Panc1 (cell line): Measurements from ENCODE around the gene CLEC2L. TPM values are rescaled to one million over a fixed set of nuclear protein-coding genes. Genes with fewer than 3 reads are reported as not detected.

Experiments
- ATAC-seq: fragments of 200-7000 bp; cut with Tn5 transposase; 2 replicates; pipeline ENCODE4 v1.9.1; 2020; ENCODE audit warnings: mild to moderate bottlenecking, moderate library complexity
- BruUV-seq: library from RNA; stranded (reverse); fragments of 400-500 nt; replicated peaks from 2 replicates; lab custom pipeline; 2021; lab: Mats Ljungman, UMichigan
- CTCF ChIA-PET: fragments of 300-600 bp; sonication (Branson Sonifier 250); formaldehyde crosslinking; loops from one replicate; lab custom pipeline; 2022; ENCODE audit warnings: antibody characterized with exemption; lab: Charles Lee
- POLR2A ChIA-PET: fragments of 300-600 bp; sonication (Branson Sonifier 250); formaldehyde crosslinking; loops from one replicate; lab custom pipeline; 2022; ENCODE audit warnings: antibody characterized with exemption; lab: Charles Lee
- DNase-seq: peaks from one replicate; pipeline ENCODE4 v3.0.0-alpha.2; 2010; ENCODE audit warnings: low read depth, low spot score
- H3K27ac ChIP-seq: 2 replicates; pipeline ENCODE4 v1.5.1; 2011; ENCODE audit warnings: mild to moderate bottlenecking, low read length, inconsistent platforms
- H3K27me3 ChIP-seq: fragments of 200-500 bp; sonication (Bioruptor generic); 2 replicates; pipeline ENCODE4 v1.6.0; 2014; ENCODE audit warnings: low read length, inconsistent platforms; ENCODE audit not compliant: control insufficient read depth, insufficient read depth
- H3K36me3 ChIP-seq: fragments of 200-500 bp; sonication (Bioruptor generic); 2 replicates; pipeline ENCODE4 v1.5.1; 2014; ENCODE audit warnings: inconsistent platforms, mild to moderate bottlenecking, low read length, moderate library complexity; ENCODE audit not compliant: control insufficient read depth, insufficient read depth
- H3K4me1 ChIP-seq: 2 replicates; pipeline ENCODE4 v1.5.1; 2011; ENCODE audit warnings: inconsistent platforms, mild to moderate bottlenecking, low read length, moderate library complexity; ENCODE audit not compliant: control insufficient read depth, insufficient read depth
- H3K4me3 ChIP-seq, 2 experiments: 2 replicates each; pipeline ENCODE4 v1.5.1; 2011 to 2012; ENCODE audit warnings: low read depth in 2 of 2, low read length in 2 of 2, mild to moderate bottlenecking in 2 of 2, inconsistent platforms in 1 of 2, moderate library complexity in 1 of 2
- H3K9me3 ChIP-seq: fragments of 200-500 bp; sonication (Bioruptor generic); 2 replicates; pipeline ENCODE4 v1.5.1; 2014; ENCODE audit warnings: low read depth, mild to moderate bottlenecking, inconsistent platforms, low read length, moderate library complexity; ENCODE audit not compliant: control insufficient read depth, insufficient read depth
- CTCF ChIP-seq: fragments of 450-650 bp; IDR thresholded peaks from 2 replicates; pipeline ENCODE4 v1.5.1; 2017; ENCODE audit warnings: mild to moderate bottlenecking
- POLR2AphosphoS5 ChIP-seq: IDR thresholded peaks from 2 replicates; pipeline ENCODE4 v1.6.1; 2012; ENCODE audit warnings: mild to moderate bottlenecking, low read depth, low read length, moderate library complexity
- SIN3A ChIP-seq: IDR thresholded peaks from 2 replicates; pipeline ENCODE4 v1.6.1; 2012; ENCODE audit warnings: low read depth, mild to moderate bottlenecking, low read length, moderate library complexity, borderline replicate concordance; ENCODE audit not compliant: insufficient read depth
- TCF7L2 ChIP-seq: IDR thresholded peaks from 2 replicates; pipeline ENCODE4 v1.6.1; 2011; ENCODE audit warnings: mild to moderate bottlenecking, low read depth, low read length, inconsistent platforms
- in situ Hi-C: cut with HindIII; loops from 2 replicates; pipeline ENCODE4 v1.10.0; 2016; ENCODE audit warnings: low sequenced_read_pairs, low pct_unique_long_range_greater_than_20kb
- intact Hi-C: fragments of 100-400 bp; cut with micrococcal nuclease; formaldehyde crosslinking; loops from one replicate; pipeline ENCODE4 v1.10.0; 2022; ENCODE audit not compliant: unreplicated experiment
- total RNA-seq: library from RNA; stranded (reverse); gene quantifications from one replicate; pipeline ENCODE4 v1.2.1, GENCODE V29; 2021; ENCODE audit not compliant: unreplicated experiment
- TF ChIP-seq, protein P1 (sequence below), 2 experiments: IDR thresholded peaks; 2 replicates each; pipeline ENCODE4 v1.6.1; 2011 to 2012; ENCODE audit warnings: low read depth in 2 of 2, control low read depth in 1 of 2, low read length in 1 of 2, mild to moderate bottlenecking in 1 of 2, moderate library complexity in 1 of 2; ENCODE audit not compliant: insufficient read depth in 1 of 2

CLEC2L gene
- total RNA-seq, 1 experiment from 2014 or later = not detected

DNA sequence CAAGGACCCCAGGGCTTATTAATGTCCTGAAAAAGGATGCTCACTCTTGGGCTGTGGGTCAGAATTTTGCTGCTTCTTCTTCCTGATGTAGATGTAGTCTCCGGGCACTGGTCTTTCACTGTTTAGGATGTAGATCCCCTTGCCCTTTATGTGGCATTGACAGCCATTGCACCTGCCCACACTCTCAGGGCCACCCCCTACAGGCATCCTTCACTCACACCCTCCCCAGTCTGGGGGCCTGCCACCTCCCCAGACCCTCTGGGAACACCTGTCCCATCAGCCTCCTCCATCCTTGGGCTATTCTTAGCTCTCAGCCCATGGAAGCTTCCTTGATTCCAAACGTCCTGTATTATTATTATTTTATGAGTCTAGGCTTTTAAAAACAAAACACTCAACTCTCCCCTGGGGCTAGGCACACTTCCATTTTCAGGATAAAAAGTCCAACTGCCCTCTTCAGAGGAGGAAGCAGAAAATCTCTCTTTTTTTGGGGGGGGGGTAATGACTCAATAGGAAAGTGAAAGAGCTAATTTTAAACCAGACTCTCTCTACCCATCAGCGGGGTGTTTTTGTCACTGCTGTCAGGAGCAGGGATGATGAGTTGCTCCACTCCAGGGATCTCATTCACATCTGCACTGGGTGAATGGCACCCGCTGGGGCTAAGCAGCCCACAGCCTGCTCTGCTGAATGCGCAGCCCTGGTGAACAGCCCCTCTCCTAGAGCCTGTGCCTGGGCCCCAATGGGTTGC lies 28.5 kb upstream of the CLEC2L start:
- H3K4me1 ChIP-seq = no peaks in the 10 kb centered on the region
- TF ChIP-seq, protein P1, sequence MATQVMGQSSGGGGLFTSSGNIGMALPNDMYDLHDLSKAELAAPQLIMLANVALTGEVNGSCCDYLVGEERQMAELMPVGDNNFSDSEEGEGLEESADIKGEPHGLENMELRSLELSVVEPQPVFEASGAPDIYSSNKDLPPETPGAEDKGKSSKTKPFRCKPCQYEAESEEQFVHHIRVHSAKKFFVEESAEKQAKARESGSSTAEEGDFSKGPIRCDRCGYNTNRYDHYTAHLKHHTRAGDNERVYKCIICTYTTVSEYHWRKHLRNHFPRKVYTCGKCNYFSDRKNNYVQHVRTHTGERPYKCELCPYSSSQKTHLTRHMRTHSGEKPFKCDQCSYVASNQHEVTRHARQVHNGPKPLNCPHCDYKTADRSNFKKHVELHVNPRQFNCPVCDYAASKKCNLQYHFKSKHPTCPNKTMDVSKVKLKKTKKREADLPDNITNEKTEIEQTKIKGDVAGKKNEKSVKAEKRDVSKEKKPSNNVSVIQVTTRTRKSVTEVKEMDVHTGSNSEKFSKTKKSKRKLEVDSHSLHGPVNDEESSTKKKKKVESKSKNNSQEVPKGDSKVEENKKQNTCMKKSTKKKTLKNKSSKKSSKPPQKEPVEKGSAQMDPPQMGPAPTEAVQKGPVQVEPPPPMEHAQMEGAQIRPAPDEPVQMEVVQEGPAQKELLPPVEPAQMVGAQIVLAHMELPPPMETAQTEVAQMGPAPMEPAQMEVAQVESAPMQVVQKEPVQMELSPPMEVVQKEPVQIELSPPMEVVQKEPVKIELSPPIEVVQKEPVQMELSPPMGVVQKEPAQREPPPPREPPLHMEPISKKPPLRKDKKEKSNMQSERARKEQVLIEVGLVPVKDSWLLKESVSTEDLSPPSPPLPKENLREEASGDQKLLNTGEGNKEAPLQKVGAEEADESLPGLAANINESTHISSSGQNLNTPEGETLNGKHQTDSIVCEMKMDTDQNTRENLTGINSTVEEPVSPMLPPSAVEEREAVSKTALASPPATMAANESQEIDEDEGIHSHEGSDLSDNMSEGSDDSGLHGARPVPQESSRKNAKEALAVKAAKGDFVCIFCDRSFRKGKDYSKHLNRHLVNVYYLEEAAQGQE (IDR thresholded peaks at IDR 0.05; ENCODE audit: insufficient read depth in 1 of 2, low read depth in 2 of 2, low read length in 1 of 2) = no peak
- TF ChIP-seq POLR2AphosphoS5 (no peak), TCF7L2 (no peak), CTCF (no peak), SIN3A (no peak)
- no peak overlapping the region for H3K4me3 ChIP-seq
- ATAC-seq (no peak), DNase-seq (no peak)
- no peak overlapping the region for H3K27ac ChIP-seq
- in situ Hi-C loops (no loop called here), intact Hi-C loops (no loop called here)
- H3K27me3 ChIP-seq = no peaks in the 10 kb centered on the region
- ChIA-PET POLR2A (no interaction called here), CTCF (no interaction called here)
- H3K36me3 ChIP-seq = no peaks in the 10 kb centered on the region
- H3K9me3 ChIP-seq = no peaks in the 10 kb centered on the region
- no TSS peak for BruUV-seq

DNA sequence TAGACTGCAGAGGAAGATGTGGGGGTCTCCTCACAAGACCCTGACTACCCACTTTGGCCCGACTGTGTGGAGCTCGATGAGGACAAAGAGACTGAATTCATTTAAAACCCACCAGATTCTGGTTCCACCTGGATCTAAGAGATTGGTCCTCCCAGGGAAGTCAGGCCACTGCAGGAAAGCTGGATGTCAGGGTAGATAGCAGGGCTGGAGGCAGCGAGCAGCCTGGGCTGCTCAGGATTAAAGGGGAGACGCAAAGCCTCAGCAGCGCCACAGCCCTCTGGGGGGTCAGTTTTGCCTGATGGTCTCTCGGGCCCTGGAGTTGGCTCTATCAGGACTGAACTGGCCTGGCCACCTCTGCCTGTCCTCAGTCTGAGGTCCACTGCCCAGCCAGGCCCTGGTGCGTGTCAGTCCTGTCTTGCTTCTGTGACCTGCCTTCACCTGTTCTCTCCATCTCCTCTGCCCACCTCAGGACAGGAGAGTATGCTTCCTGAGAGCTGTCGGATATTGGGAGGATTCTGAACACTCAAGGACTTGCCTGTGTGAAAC lies 27.8 kb upstream of the CLEC2L start:
- in situ Hi-C loops = no loop called here
- Histone ChIP-seq H3K9me3 (no peaks in the 10 kb centered on the region), H3K36me3 (no peaks in the 10 kb centered on the region), H3K4me3 (no peak overlapping the region), H3K27me3 (no peaks in the 10 kb centered on the region), H3K4me1 (no peaks in the 10 kb centered on the region), H3K27ac (no peak overlapping the region)
- no TSS peak for BruUV-seq
- ATAC-seq = no peak
- DNase-seq = no peak
- intact Hi-C loops = no loop called here
- TF ChIP-seq, protein P1 (IDR thresholded peaks at IDR 0.05; ENCODE audit: insufficient read depth in 1 of 2, low read depth in 2 of 2, low read length in 1 of 2) = no peak
- TF ChIP-seq POLR2AphosphoS5 (no peak), SIN3A (no peak), CTCF (no peak), TCF7L2 (no peak)
- POLR2A ChIA-PET = no interaction called here
- CTCF ChIA-PET = no interaction called here
